ENCODE measurements around the gene HAS3. TPM values are rescaled to one million over a fixed set of nuclear protein-coding genes. Genes with fewer than 3 reads are reported as not detected.

Gene HAS3
- total RNA-seq, 1 experiment from 2014 or later: 66.9 TPM

DNA sequence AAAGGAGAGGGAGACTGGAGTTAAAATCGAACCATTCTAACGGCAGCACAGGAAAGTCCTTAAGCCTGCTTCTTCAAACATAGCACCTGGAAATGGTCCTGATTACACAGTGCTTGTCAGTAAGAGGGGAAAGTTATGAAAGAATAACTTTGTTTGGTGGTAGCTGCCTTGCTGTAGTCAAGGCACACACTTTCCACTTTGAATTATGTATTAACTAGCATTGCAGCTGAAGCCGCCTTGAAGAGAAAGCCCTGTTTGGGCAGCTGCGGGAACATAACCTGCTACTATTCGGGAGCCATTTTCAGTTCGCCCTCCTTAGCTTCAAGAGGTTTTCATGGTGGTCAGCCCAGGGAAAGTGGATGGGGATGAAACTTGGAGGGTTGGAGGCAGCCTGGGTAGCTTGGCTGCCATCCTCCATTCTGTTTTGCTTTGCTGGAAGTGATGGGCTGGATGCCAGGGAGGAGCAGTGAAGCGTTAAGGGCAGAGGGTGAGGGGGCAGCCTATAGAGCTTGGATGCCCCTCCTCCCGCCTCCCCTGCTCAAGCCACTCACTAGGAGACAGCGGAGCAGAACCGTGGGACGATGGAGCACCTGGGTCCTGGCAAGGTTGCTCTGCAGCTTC is 5.3 kb upstream of the HAS3 start:
- Mint-ChIP-seq H3K36me3 (no peaks in the 10 kb centered on the region), H3K27ac (no peak overlapping the region), H3K4me1 (peaks cover 59% of the 10 kb centered on the region), H3K4me3 (no peak overlapping the region), H3K9me3 (no peaks in the 10 kb centered on the region), H3K27me3 (ENCODE audit: low read depth) (peaks cover 6% of the 10 kb centered on the region; the same call in 1 of the 2 replicates)
- POLR2A ChIA-PET: interaction anchor here (0.6 to 1.8 kb wide), 3 partner anchors 11 to 254 kb away, joined by 3 to 7 read pairs (median 4); no protein-coding TSS in a partner anchor
- no peak for DNase-seq (ENCODE audit: low spot score)
- peak; percentile 21; the same call in 1 of the 2 replicates for ATAC-seq
- CTCF ChIA-PET: interaction anchor here (0.7 to 2.1 kb wide), 5 partner anchors 11 to 112 kb away, joined by 3 to 7 read pairs (median 4); no protein-coding TSS in a partner anchor
- no peak for TF ChIP-seq MLX (CRISPR knock-in tag; IDR thresholded peaks at IDR 0.05)
- no peak for TF ChIP-seq ZNF121 (CRISPR knock-in tag; IDR thresholded peaks at IDR 0.05)
- no peak for TF ChIP-seq GABPB1 (CRISPR knock-in tag; IDR thresholded peaks at IDR 0.05)
- no peak for TF ChIP-seq ZNF416 (CRISPR knock-in tag; IDR thresholded peaks at IDR 0.05)
- TF ChIP-seq, protein P1, sequence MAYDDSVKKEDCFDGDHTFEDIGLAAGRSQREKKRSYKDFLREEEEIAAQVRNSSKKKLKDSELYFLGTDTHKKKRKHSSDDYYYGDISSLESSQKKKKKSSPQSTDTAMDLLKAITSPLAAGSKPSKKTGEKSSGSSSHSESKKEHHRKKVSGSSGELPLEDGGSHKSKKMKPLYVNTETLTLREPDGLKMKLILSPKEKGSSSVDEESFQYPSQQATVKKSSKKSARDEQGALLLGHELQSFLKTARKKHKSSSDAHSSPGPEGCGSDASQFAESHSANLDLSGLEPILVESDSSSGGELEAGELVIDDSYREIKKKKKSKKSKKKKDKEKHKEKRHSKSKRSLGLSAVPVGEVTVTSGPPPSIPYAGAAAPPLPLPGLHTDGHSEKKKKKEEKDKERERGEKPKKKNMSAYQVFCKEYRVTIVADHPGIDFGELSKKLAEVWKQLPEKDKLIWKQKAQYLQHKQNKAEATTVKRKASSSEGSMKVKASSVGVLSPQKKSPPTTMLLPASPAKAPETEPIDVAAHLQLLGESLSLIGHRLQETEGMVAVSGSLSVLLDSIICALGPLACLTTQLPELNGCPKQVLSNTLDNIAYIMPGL (CRISPR knock-in tag; IDR thresholded peaks at IDR 0.05): no peak

GRCh38 chr16:69106491-69107315 is 1.2 kb downstream of the HAS3 start:
- DNase-seq (ENCODE audit: low spot score): peak; percentile 62
- ChIA-PET POLR2A (interaction anchor here (0.7 to 1.6 kb wide), 2 partner anchors 34 to 116 kb away, joined by 3 to 6 read pairs; no protein-coding TSS in a partner anchor), CTCF (interaction anchor here (0.5 to 2.2 kb wide), 15 partner anchors 17 to 578 kb away, joined by 3 to 18 read pairs (median 4); partner anchors contain the start of gene CDH3)
- Mint-ChIP-seq H3K27me3 (ENCODE audit: low read depth) (peaks cover 6% of the 10 kb centered on the region; the same call in 1 of the 2 replicates), H3K36me3 (peaks cover 21% of the 10 kb centered on the region), H3K27ac (peak overlapping the region; percentile 63; the same call in 1 of the 2 replicates), H3K4me1 (peaks cover 63% of the 10 kb centered on the region), H3K4me3 (peak overlapping the region; percentile 88), H3K9me3 (no peaks in the 10 kb centered on the region)
- peak; percentile 7 for ATAC-seq
- TF ChIP-seq E2F5 (CRISPR knock-in tag; IDR thresholded peaks at IDR 0.05): 0 out of 2 replicates have a peak, but pooled peaks have one; percentile 4
- no peak for TF ChIP-seq KAT7 (CRISPR knock-in tag; IDR thresholded peaks at IDR 0.05; ENCODE audit: borderline replicate concordance)
- peak; percentile 15; the same call in 1 of the 2 replicates for TF ChIP-seq PRDM15 (CRISPR knock-in tag; IDR thresholded peaks at IDR 0.05)
- 0 out of 2 replicates have a peak, but pooled peaks have one; percentile 59 for TF ChIP-seq IRF1 (CRISPR knock-in tag; IDR thresholded peaks at IDR 0.05)
- no peak for TF ChIP-seq PRRX2 (CRISPR knock-in tag; IDR thresholded peaks at IDR 0.05)
- TF ChIP-seq ZNF219 (CRISPR knock-in tag; IDR thresholded peaks at IDR 0.05; ENCODE audit: borderline replicate concordance): peak; percentile 31; the same call in 1 of the 2 replicates
- TF ChIP-seq ZNF423 (CRISPR knock-in tag; IDR thresholded peaks at IDR 0.05): peak; percentile 58
- TF ChIP-seq, protein P2, sequence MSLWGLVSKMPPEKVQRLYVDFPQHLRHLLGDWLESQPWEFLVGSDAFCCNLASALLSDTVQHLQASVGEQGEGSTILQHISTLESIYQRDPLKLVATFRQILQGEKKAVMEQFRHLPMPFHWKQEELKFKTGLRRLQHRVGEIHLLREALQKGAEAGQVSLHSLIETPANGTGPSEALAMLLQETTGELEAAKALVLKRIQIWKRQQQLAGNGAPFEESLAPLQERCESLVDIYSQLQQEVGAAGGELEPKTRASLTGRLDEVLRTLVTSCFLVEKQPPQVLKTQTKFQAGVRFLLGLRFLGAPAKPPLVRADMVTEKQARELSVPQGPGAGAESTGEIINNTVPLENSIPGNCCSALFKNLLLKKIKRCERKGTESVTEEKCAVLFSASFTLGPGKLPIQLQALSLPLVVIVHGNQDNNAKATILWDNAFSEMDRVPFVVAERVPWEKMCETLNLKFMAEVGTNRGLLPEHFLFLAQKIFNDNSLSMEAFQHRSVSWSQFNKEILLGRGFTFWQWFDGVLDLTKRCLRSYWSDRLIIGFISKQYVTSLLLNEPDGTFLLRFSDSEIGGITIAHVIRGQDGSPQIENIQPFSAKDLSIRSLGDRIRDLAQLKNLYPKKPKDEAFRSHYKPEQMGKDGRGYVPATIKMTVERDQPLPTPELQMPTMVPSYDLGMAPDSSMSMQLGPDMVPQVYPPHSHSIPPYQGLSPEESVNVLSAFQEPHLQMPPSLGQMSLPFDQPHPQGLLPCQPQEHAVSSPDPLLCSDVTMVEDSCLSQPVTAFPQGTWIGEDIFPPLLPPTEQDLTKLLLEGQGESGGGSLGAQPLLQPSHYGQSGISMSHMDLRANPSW (CRISPR knock-in tag; conservative IDR thresholded peaks at IDR 0.05; ENCODE audit: low read depth): no peak
- TF ChIP-seq, protein P3, sequence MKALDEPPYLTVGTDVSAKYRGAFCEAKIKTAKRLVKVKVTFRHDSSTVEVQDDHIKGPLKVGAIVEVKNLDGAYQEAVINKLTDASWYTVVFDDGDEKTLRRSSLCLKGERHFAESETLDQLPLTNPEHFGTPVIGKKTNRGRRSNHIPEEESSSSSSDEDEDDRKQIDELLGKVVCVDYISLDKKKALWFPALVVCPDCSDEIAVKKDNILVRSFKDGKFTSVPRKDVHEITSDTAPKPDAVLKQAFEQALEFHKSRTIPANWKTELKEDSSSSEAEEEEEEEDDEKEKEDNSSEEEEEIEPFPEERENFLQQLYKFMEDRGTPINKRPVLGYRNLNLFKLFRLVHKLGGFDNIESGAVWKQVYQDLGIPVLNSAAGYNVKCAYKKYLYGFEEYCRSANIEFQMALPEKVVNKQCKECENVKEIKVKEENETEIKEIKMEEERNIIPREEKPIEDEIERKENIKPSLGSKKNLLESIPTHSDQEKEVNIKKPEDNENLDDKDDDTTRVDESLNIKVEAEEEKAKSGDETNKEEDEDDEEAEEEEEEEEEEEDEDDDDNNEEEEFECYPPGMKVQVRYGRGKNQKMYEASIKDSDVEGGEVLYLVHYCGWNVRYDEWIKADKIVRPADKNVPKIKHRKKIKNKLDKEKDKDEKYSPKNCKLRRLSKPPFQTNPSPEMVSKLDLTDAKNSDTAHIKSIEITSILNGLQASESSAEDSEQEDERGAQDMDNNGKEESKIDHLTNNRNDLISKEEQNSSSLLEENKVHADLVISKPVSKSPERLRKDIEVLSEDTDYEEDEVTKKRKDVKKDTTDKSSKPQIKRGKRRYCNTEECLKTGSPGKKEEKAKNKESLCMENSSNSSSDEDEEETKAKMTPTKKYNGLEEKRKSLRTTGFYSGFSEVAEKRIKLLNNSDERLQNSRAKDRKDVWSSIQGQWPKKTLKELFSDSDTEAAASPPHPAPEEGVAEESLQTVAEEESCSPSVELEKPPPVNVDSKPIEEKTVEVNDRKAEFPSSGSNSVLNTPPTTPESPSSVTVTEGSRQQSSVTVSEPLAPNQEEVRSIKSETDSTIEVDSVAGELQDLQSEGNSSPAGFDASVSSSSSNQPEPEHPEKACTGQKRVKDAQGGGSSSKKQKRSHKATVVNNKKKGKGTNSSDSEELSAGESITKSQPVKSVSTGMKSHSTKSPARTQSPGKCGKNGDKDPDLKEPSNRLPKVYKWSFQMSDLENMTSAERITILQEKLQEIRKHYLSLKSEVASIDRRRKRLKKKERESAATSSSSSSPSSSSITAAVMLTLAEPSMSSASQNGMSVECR (CRISPR knock-in tag; IDR thresholded peaks at IDR 0.05; ENCODE audit: borderline replicate concordance): peak; percentile 29; the same call in 1 of the 2 replicates
- TF ChIP-seq ZNF263 (CRISPR knock-in tag; IDR thresholded peaks at IDR 0.05; ENCODE audit: low read depth): peak; percentile 88
